Measurements from ENCODE around the gene TIMP4. TPM values are rescaled to one million over a fixed set of nuclear protein-coding genes. Genes with fewer than 3 reads are reported as not detected.
A peak's percentile ranks its signal among the peaks of the same experiment; 100 is the strongest.

The TIMP4 gene
- total RNA-seq, 4 donors from 2014 or later: 1.1 to 7.9 (median 5.1) TPM

DNA sequence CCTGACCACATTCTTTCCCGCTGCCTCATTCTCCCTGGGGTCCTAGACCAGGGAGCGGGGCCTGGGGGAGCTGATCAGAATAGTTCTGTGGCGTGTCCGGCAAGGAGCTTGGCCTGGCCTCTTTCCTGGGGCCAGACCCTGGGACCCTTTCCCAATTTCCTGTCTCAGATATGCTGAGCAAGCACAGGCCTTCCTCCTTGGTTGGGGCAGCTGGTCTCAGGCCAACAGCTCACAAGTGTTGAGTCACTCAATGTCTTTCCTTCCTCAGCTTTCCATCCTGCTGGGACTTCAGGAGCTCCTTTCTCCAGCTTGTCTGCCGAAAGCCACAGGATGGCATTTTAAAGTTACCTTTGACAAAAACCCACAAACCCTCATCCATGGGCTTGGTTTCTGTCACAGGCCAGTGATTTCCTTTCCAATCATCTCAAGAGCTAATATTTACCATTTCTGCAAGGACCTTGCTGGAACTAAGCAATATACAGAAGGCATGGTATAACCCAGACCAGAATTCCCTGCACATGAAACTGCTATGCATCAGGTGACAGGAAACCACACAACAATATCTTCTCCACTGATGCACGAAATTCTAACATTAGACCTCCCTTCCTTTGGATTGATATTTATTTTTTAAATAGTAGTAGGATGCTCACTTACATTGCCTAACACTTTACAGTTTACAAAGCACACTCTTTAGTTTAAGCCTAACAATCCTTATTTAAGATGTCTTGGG, 19.5 kb upstream of the TIMP4 start:
- no peak overlapping the region for H3K27ac ChIP-seq
- no peaks in the 10 kb centered on the region for H3K9me3 ChIP-seq
- no peak for DNase-seq
- H3K27me3 ChIP-seq: no peaks in the 10 kb centered on the region
- intact Hi-C loops (cut with DNase I; ENCODE audit: low total_unique reads) (loop anchor here (5.0 kb wide), 1 partner anchor 41 kb away; no protein-coding TSS in a partner anchor), in situ Hi-C loops (cut with MboI; ENCODE audit: low pct_ligation_motif_present in 1 of 4, low pct_unique_long_range_greater_than_20kb in 1 of 4, low sequenced_read_pairs in 3 of 4) (no loop called here)
- 43 to 74% methylated on average over 2 to 6 of the region's 6 CpGs for WGBS, 2 donors (ENCODE audit: low coverage in 1 of 2)
- H3K4me3 ChIP-seq: no peak overlapping the region
- H3K36me3 ChIP-seq: no peaks in the 10 kb centered on the region
- TF ChIP-seq POLR2AphosphoS5 (IDR thresholded peaks at IDR 0.05) (no peak), POLR2A (IDR thresholded peaks at IDR 0.05) (no peak), EP300 (IDR thresholded peaks at IDR 0.05; ENCODE audit: low read depth) (no peak)
- TF ChIP-seq, protein P1, sequence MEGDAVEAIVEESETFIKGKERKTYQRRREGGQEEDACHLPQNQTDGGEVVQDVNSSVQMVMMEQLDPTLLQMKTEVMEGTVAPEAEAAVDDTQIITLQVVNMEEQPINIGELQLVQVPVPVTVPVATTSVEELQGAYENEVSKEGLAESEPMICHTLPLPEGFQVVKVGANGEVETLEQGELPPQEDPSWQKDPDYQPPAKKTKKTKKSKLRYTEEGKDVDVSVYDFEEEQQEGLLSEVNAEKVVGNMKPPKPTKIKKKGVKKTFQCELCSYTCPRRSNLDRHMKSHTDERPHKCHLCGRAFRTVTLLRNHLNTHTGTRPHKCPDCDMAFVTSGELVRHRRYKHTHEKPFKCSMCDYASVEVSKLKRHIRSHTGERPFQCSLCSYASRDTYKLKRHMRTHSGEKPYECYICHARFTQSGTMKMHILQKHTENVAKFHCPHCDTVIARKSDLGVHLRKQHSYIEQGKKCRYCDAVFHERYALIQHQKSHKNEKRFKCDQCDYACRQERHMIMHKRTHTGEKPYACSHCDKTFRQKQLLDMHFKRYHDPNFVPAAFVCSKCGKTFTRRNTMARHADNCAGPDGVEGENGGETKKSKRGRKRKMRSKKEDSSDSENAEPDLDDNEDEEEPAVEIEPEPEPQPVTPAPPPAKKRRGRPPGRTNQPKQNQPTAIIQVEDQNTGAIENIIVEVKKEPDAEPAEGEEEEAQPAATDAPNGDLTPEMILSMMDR (IDR thresholded peaks at IDR 0.05): no peak
- peaks cover 0 to 20% (median 4%) of the 10 kb centered on the region in 4 donors for H3K4me1 ChIP-seq

DNA sequence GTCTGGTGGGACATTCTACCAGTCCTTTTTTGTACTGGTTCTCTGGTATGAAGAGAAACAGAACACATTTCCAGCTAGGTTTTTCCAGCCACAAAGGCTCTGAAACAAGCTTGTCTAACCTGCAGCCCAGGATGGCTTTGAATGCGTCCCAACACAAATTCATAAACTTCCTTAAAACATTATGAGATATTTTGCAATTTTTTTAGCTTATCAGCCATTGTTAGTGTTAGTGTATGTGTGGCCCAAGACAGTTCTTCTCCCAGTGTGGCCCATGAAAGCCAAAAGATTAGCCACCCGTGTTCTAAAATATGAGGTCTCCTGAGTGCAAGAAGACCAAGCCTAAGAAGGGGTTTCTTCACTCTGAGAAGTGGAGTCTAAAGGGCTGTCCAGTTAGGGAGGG, 18.4 kb upstream of the TIMP4 start:
- 77% methylated on average over 2 of the region's 2 CpGs for WGBS, 2 donors (ENCODE audit: low coverage in 1 of 2)
- TF ChIP-seq, protein P1 (IDR thresholded peaks at IDR 0.05): no peak
- DNase-seq: no peak
- no peak overlapping the region for H3K4me3 ChIP-seq
- H3K27ac ChIP-seq: no peak overlapping the region
- intact Hi-C loops (cut with DNase I; ENCODE audit: low total_unique reads): loop anchor here (5.0 kb wide), 1 partner anchor 40 kb away; no protein-coding TSS in a partner anchor
- H3K4me1 ChIP-seq: peaks cover 0 to 20% (median 4%) of the 10 kb centered on the region in 4 donors
- H3K27me3 ChIP-seq: no peaks in the 10 kb centered on the region
- peaks cover 6 to 9% of the 10 kb centered on the region in 2 donors for H3K9me3 ChIP-seq
- no peaks in the 10 kb centered on the region for H3K36me3 ChIP-seq
- in situ Hi-C loops (cut with MboI; ENCODE audit: low pct_ligation_motif_present in 1 of 4, low pct_unique_long_range_greater_than_20kb in 1 of 4, low sequenced_read_pairs in 3 of 4): no loop called here

DNA sequence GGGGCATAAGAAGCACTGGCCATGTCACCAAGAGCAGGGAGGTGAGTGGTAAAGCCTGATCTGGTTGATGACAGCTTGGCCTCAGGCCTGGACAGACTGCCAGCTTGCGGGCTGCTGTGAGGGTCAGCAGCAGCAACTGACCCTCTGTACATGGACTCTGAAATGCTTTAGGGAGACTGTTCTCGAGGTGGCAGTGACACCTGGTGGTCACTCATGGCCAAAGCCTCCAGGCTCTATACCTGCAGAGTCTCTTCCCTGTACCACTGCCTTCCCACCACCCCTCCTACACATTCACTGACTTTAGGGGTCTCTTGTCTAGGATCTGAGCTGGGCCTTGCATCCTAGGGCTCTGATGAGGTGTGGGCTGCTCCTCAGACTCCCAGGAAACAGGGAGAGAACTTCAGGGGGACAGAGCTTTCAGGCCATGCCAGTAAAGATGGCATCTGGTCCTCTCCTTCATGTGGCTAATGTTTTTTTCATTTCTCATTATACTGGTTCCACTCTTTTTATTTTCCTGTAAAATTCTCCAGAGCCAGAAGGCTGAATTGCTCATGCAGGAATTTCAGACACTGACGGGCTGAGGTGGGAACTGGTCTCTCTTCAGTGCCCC, 17.2 kb upstream of the TIMP4 start:
- H3K9me3 ChIP-seq: peaks cover 8 to 11% of the 10 kb centered on the region in 2 donors
- no peak overlapping the region for H3K4me3 ChIP-seq
- peak; percentile 67 for DNase-seq
- no peak overlapping the region for H3K27ac ChIP-seq
- in situ Hi-C loops (cut with MboI; ENCODE audit: low pct_ligation_motif_present in 1 of 4, low pct_unique_long_range_greater_than_20kb in 1 of 4, low sequenced_read_pairs in 3 of 4): no loop called here
- H3K27me3 ChIP-seq: no peaks in the 10 kb centered on the region
- H3K4me1 ChIP-seq: peaks cover 0 to 20% (median 4%) of the 10 kb centered on the region in 4 donors
- intact Hi-C loops (cut with DNase I; ENCODE audit: low total_unique reads): loop anchor here (5.0 kb wide), 1 partner anchor 39 kb away; no protein-coding TSS in a partner anchor
- 52 to 53% methylated on average over 2 to 3 of the region's 3 CpGs for WGBS, 2 donors (ENCODE audit: low coverage in 1 of 2)
- no peaks in the 10 kb centered on the region for H3K36me3 ChIP-seq
- no peak for TF ChIP-seq EP300 (IDR thresholded peaks at IDR 0.05; ENCODE audit: low read depth)
- TF ChIP-seq, protein P1 (IDR thresholded peaks at IDR 0.05): peak; percentile 74 to 83 (median 77)

DNA sequence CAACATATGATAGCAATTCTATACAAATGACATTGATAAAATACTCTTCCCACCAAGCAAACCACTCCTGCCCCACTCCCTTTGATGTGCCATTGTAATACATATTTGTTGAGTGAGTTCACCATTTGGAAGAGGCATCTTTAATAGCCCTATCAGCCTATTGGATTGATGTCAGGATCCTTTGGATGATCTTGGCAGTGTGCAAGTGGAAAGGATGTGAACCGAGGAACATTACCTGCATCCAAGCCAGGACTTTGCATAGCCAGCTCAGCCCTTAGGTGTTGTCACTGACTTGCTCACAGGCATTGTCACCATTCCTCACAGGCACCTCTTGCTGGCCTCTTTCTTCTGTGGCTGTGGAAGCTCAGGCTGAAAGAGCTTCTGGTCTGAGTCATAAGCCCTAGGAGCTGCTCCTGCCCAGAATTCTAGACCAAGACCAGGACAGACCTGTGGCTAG, 16.5 kb upstream of the TIMP4 start:
- Histone ChIP-seq H3K27ac (no peak overlapping the region), H3K9me3 (peaks cover 8 to 11% of the 10 kb centered on the region in 2 donors), H3K27me3 (no peaks in the 10 kb centered on the region), H3K36me3 (no peaks in the 10 kb centered on the region), H3K4me3 (no peak overlapping the region), H3K4me1 (peaks cover 0 to 16% (median 2%) of the 10 kb centered on the region in 4 donors)
- DNase-seq: no peak
- WGBS, 2 donors (ENCODE audit: low coverage in 1 of 2): 40 to 92% methylated on average over 1 of the region's 1 CpG
- TF ChIP-seq, protein P1 (IDR thresholded peaks at IDR 0.05): no peak
- TF ChIP-seq POLR2AphosphoS5 (IDR thresholded peaks at IDR 0.05) (no peak), POLR2A (IDR thresholded peaks at IDR 0.05) (no peak), EP300 (IDR thresholded peaks at IDR 0.05; ENCODE audit: low read depth) (no peak)
- intact Hi-C loops (cut with DNase I; ENCODE audit: low total_unique reads) (loop anchor here (5.0 kb wide), 1 partner anchor 38 kb away; no protein-coding TSS in a partner anchor), in situ Hi-C loops (cut with MboI; ENCODE audit: low pct_ligation_motif_present in 1 of 4, low pct_unique_long_range_greater_than_20kb in 1 of 4, low sequenced_read_pairs in 3 of 4) (no loop called here)

Measured in transverse colon (tissue), 4 donors.